Activated CD4-positive, CD25-positive, alpha-beta regulatory T cell treated with anti-CD3 and anti-CD28 coated beads, Interleukin-2, amount 50 U/mL, for 24 hours (primary cell): ENCODE results near the gene LTBP2.

Experiments used
- ATAC-seq, 2 donors: fragments of 150-1000 bp; cut with Tn5 transposase; one replicate each; pipeline ENCODE4 v1.10.0; 2021; ENCODE audit warnings: mild to moderate bottlenecking in 1 of 2, moderate library complexity in 1 of 2

Gene LTBP2

DNA sequence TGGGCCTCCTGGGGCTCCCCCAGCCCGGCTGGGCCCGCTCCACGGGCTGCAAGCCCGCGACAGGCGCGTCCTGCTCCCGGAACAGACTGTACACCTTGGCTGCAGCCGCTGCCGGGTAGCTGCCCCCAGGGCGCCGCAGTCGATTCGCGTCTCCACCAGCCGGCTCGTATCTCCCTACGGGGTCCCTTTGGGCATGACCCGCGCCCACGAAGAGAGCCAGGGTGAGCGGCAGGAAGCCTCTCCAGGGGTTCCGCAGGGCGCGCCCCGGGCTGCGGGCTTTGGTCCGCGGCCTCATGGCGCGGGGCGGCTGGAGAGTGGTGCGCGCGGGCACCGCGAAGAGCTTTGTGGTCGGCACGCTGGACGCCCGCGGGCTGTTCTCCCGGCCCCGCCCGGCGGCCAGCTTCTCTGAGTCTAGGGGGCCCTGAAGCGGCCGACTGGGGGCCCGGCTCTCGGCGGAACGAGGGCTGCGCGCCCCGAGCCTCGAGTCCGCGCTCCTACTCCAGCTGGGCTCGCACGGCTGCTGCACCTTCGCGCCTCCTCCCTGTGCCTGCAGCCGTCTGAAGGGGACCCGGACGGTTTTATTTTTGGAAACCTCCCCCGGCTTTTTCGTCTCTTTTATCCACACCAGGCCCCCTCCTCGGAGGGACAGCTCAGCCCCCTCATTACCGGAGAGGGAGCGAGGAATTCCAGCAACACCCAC, at the start of gene LTBP2:
TSS of gene LTBP2 (minus strand) at position 588 of the 700 bp plus-strand sequence. CDS start at position 295, 293 bp downstream.
- no peak for ATAC-seq

DNA sequence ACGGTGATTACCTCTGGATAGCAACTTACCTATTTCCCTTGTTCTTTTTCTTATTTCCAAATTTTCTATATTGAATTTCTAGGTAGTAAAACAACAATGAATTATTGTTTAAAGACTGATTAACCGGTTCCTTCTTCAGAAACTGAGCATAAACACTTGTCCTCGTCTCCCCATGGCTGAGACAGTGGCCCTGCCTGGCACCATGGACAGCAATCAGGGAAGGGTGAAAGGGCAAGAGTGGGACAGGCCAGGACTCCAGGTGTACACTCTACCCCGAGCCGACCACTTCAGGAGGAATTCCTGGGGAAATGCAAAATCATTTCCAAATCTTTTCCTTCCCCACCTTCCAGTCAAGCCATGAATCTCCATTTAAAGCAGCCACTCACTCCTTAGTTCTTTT, 48.8 kb upstream of the LTBP2 start:
- ATAC-seq = no peak

DNA sequence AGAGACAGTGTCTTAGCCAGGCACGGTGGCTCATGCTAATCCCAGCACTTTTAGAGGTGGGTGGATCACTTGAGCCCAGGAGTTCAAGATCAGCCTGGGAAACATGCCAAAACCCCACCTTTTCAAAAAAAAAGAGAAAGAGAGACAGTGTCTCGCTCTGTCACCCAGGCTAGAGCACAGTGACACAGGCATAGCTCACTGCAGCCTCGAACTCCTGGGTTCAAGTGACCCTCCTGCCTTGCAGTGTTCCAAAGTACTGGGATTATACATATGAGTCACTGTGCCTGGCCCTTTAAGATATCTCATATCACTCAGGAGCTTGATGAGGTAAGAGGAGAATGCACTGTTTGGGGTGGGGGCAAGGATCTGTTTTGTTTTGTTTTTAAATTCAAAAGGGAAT, 48.1 kb upstream of the LTBP2 start:
- ATAC-seq = no peak

DNA sequence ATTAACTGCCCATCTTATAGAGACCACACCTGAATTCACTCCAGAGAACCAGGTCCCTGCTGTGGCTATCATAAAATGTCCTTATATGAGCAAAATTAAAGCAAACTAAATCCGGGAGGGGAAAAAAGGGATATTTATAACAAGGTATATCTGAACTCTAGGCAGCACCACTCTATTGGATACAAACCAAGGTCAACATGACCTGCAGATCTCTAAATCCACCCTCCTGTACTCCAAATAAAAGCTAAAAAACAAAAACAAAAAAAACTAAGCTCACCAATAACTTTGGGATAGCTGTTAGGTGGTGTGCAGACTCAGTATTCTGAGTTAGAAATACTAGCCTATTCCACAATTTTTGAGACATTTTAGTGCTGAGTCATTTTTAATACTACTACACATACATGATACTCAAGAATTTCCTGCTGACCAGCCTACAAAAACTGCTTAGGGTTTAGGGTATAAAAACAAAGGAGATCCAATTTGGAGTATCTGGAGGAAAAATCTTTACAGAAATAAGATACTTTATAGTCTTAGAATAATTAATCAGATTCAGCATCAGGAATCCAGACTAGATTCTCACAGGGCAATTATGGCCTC, 46.6 kb upstream of the LTBP2 start:
- no peak for ATAC-seq

DNA sequence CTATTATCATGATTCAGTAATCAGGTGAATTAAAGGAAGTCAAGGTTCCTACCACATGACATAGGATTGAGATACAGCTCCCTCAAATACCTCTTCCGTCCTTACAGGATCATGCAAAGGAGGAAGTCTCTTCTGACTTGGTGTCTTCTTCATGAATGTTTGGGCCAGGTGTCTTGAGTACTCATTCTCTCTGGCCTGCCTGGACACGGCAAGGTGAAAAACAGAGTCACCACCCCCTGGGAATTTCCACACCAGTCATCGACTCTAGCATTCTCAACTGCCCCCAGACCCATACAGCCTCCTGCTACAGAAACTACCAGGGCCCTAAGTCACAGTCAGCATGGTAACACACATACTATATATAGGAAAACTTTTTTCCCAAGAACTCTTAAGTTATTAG, 44.9 kb upstream of the LTBP2 start:
- ATAC-seq = no peak

DNA sequence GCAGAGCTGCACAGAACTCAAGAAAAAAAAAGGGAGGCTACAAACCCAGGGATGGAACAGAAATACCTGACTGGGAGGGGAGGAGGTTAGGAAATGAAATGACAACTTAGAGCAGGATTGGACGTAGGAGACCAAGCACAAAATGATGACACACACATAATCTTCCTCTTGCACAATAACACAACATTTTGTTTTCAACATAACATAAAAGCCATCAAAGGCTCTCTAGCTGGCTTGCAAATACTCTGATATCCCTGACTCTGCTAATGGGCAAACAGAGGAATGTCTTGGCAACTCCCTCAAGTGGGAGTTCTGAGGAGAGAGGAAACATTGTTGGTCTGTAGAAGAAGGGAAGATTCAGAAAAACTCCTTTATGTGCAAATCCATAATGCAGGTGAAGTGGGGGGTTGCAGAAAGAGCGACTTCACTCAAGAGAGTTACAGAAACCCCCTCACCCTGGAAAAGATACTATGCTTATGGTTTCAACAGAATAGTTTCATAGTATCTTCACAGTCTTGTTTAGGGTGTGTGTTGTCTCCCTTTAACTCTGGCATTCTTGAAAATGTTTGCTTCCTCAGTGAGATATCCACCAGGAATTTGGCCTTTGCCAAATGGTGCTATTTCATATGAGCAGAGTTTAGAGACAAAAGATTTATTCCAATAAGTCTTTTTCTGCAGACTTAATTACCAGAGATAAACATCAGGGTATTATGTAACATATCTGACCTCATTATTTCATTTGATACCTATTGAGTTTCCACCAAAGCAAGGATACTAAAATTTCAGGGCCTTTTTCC, 43.8 kb upstream of the LTBP2 start:
- no peak for ATAC-seq

DNA sequence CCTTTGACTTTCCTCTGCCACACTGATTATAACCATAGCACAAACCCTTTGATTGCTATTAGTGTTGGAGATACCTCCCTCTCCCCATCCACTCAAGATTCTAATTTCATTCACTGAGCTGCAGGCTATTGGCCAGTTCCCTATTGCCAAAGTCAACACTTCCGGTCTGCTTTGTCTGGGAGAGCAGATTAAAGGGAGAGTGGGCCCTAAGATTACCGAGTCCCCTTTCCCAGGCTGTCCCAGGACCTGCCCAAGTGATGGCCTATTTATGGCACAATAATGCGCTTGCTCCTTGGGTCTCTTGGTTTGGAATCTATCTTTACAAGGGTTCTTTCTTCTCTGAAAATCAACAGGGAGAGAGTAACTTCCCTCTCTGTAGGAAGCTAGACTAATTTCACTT, 42.9 kb upstream of the LTBP2 start:
- ATAC-seq = no peak

DNA sequence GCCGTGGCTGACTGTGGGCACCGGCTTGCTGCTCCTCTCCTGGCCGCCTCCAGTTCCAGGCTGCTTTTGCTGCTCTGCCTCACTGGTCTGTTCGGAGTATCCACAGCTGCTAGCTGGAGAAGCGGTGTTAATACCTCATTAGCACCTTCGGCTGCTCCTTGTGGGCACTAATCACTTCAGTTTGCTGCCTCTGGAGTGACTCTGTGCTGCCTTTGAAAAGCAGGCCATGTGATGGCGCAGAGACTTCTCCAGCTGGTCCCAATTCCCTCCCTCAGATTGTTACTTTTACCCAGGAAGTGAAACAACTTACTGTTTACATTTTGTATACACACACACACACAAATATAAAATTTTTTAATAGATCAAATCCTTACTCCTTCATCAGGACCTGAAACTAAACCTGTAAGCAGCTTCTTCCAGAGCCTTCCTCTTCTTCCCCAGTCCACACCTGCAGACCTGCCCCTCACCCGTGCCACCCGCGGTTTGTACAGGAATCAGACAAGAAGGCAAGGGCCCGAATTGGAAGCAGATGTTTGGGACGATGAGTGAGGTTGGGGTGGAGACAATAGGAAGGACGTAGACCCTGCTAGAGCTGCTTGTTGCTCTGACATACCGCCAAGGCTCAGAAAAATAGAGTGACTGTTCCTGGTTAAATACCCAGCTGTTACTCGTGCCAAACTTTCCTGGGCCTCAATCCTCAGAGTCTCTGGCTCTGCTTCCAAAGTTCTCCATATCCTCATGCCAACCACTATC, 41.5 kb upstream of the LTBP2 start:
- no peak for ATAC-seq

DNA sequence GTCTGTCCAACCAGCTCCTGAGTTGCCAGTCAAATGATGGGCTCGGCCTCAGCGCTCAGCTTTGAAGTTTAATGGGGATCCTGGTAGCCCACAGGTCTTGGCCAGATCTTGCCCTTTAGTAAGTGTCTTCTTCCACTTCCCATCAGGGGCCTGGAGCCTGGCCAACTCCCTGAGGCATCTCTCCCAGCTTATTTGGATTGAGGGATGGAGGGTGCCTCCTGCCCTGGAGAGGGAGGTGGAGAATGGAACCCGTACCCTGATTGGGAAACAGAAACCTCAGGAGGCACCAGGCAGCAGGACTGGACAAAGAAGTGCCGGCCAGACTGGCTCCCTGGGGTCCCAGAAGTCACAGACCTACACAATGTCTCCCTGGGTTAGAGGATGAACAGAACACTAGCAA, 40.5 kb upstream of the LTBP2 start:
- ATAC-seq = no peak

DNA sequence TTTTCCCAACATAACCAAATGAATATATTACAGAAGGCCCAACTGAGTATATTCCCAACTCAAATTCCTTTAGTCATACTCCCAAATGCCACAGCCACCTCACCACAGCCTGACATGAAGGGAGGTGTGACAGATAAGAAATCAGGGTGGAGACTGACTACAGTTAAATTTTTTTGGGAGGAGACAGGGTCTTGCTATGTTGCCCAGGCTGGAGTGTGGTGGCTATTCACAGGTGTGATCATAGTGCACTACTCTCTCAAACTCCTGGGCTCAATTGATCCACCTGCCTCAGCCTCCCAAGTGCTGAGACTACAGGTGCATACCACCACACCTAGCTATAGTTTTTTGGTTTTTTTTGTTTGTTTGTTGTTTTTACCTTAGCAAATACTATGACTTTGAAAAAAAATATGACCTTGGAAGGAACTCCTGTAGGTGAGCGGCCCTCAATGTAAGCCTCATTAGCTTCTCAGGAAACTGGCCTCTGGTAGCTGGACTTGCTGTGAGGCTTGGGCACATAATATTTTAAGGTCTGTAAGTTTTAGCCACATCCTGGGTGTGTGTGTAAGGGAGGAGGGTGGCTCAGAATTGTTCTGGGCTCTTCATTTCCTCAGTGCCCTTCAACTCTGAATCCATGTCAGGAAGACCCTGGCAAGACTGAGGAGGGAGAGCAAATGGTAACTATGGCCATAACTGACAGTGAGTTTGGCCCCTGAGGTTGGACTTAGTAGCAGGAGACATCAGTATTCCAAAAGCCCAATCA, 39.1 kb upstream of the LTBP2 start:
- ATAC-seq = no peak

DNA sequence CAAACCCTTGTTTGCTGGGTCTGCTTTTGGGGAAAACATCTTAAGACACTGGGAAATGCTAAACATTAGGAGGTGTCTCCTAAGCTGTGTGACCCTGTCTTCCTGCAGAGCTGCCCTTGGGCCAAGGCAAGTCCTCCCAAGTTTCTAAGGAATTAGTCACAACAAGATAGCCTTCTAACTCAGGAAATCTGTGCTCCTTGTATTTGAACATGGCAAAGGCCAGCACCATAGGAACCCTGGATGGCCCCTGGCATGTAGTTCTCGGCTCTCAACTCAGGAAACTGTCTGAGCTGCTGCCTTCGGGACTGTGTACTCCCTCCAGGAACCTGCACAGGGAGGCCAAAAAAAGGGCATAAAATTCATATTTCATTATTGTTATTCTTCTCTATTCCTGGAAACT, 37.6 kb upstream of the LTBP2 start:
- no peak for ATAC-seq

DNA sequence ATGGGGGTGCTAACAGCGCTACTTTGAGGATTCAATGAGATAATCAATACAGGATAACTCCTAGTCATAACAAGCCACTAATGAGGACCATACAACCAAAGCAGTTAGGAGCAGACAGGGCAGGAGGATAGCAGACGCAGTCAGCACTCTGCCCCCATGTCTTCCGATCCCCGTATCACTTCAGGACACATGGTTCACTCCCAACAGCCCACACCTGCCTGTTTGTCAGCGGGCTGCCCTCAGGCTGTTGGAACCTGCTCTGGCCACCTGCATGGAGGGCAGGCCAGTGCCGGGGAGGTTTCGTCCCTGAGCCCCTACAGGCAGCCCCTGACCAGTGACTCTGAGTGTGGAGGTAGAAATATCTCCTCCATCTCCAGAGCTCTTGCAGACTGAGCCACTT, 37.1 kb upstream of the LTBP2 start:
- no peak for ATAC-seq

DNA sequence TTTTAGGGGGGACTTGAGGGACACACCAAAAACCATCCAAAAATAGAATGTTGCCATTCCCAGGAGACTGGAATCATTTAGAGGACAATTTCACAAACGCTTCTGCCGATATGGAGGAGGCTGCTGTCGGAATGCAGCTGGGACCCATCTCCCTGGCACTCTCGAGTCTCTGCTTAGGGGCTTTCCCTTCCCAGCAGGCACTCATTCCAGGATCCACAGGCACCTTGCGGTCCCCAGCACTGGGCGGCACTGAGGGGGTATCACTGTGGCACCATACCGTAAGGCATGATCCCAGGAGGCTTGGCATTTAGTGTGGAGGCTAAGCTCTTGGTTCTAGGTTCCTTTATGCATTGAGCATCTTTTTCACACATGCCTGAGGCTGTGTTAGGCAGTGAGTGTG, 36.6 kb upstream of the LTBP2 start:
- ATAC-seq = no peak

DNA sequence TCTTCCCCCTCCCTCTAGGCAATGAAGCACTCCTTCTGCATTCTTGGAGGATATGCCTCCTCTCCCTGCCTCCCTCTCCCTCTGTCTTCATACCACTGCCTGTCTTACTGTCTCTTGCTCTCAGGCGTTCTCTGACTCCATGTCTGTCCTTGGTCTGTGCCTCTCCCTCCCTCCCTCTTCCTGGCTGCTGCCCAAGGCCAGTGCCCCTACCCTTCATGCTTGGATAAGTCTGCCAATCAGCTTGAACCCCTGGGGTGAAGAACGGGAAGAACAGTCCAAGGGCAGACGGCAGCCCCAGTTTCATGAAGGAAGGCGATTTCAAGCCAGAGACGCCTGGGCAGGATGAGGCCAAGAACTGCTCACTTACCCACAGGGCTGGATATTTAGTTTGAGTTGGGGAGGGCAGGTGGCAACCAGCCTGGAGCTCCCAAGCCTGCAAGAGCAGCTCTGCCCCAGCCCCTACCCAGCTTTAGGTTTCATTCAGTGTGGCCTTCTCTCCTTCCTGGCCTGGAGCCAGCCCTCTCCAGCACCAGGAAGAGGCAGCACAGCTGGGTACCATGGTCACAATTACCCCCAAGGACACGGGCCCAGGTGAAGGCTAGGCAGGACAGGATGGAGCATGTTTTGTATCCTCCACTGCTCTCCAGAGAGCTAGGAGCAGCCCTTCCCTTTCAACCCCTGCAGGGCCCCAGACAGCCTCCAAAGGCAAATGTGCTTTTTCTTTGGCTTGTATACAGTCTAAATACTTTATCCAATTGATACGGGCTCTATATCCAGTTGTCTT, 35.8 kb upstream of the LTBP2 start:
- ATAC-seq = no peak

DNA sequence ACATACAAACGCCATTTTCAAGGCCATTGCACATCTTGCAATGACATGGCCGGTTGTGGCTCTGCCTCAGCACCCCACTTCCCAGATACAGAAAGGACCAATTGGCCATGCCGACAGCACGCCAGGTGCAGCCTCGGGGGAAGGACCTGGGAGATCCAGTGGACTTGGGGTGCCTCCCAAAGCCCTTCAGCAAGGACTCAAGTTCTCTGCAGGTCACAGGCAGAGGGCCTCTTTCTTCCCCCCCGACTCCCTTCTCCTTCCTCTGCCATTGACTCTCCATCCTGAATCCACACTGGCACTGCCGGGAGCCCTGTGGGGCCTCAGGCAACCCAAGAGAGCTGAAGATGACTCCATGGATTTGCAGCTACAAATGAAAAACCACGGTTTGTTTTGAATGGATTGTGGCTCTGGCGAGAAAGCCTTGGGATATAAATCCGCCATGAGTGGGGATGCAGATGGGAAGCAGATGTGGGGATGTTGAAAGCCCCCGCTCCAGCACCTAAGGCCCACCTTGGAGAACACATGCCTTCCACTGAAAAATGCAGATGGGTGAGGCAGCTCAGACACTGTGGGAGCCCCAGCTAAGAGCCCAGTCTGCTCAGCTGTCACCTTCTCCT, 35.1 kb upstream of the LTBP2 start:
- no peak for ATAC-seq

DNA sequence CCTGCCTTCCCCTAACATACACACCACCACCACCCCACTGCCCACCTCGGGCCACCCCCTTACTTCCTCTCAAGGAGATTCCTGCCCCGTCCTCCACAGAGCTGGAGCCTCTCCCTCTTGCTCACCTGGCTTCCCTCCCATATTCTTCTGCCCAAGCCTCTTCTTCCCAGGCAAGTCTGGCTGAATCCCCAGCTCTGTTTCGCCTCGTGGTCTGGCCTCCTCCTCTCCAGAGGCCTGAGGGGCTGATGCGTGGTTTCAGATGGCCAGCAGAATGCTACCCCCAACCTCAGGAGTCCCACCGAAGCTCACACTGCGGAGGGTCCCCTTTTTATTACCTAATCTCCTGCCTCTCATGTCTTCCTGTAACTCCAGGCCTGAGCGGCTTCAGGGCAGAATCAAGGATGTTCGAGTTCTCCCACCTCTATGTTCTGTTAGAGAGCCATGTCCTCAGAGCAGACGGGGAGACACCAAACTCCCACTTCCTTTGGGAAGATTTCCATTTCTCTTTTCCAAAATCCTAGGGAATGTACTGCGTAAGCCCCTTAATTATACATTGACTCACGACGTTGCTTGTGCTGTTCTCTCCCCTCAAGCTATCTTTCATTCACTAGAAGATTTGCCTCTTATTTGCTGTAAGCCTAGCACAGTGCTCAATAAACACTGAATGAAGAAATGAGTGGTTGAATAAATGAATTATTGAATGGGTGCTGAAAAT, 33.9 kb upstream of the LTBP2 start:
- no peak for ATAC-seq

DNA sequence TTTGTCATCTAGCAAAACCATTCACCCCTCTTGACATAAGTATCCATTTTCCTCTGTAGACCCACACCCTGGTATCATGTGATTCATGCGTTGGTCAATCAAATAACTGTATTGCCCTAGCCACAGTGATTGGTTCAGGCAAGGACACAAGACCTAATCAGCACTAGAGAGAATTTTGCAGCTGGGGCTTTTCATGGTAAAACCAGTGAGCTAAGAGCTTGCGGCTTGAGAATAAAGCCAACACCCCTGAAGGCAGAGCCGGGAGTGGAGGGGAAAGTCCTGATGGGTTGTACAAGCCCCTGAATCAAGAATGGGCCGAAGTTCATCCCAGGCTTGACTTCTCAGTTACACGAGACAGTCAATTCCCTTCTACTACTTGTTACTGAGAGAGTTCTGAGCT, 33.2 kb upstream of the LTBP2 start:
- ATAC-seq = no peak

DNA sequence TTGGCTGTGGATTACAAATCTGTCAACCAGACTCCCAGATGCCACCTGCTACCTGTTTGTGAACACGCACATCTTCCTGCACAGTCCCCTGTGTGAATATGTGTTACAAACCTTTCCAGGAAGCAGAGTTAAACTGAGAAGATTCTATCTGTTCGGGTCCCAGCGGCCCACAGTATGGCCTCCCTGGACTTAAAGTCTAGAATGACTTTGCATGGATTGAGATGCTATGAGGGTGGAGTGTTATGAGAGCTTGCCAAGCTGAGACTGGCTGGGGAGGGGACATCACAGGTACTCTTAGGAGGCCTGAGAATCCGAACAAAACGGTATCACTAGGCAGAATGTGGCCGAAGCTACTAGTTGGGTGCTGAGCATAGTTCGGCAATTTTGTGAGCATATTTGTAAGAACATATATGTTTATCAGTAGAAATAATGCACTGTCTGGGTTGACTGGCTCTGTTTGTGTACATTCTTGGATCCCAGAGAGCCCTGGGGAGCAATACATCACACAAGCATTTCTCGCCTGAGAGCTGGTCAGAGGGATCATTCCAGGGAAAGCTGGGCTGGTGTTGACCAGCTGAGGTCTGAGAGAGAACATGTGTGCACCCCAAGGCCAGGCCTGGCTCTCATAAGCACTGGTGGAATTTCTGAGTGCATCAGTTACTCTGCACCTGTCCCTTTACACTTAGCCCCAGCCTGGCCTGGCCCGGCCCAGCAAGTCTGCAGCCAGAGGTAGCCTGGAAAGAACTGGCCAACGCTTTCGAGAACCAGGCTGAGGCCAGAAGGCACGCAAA, 29.8 kb upstream of the LTBP2 start:
- ATAC-seq = no peak

DNA sequence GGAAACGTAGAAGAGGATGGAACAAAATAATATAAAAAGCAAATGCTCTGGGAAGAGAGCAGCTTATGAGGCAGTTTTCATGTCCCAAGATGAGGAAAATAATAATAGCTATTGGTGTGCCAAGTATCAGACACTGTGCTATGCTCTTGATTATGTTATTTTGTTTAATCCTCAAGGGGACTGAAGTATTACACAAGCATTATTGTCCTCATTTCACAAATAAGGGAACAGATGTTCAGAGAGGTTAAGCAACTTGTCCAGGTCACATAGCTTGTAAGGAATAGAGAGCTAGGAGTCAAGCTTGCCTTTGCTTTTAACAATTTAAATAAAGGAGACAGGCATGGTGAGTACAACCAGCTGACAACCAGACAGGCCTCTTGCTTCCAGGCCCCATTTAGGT, 26.9 kb upstream of the LTBP2 start:
- no peak for ATAC-seq

DNA sequence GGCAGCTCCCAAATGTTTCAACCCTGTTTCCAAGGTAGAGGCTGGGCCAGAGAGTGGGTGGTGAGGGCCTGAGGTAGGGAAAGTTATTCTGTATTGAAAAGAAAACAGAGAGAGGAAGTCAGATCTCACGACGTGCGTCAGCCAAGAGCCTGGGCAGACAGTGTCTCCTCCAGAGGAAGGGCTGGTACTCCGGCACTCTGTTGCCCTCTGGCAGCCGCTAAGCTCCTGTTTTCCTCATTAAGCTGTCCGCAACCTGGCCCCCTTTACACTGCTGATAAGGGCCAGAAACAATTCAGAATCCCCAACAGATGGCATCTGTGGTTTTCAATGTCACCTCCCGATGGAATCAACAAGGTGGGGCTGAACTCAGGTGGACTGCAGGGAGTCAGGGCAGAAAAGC, 26.0 kb upstream of the LTBP2 start:
- ATAC-seq = no peak
